ENCODE measurements around the gene XRCC5.
"Not testable (repeated sequence)": the region's sequence is repeated elsewhere in the genome, so short reads cannot be mapped to it uniquely, and the experiment has no call there.

Gene XRCC5

DNA sequence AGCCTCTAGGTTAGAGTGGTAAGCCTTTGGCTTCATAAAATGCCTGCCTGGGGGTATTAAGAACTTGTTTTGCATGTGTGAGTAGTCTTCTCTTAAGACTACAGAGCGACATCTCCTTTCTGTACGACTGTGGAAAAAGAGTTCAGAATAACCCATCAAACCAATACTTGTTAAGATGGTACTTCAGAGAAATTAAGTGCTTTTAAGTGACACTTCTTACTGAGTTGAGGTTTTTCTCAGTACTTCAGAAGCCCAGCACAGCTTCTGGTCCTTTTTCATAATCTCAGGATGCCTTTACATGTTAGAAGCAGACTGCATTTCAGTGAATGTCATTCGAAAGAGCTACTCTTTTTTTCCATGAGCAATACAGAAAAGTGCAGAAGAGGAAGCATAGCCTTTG lies 10.8 kb downstream of the XRCC5 start:
- no peak for DNase-seq

DNA sequence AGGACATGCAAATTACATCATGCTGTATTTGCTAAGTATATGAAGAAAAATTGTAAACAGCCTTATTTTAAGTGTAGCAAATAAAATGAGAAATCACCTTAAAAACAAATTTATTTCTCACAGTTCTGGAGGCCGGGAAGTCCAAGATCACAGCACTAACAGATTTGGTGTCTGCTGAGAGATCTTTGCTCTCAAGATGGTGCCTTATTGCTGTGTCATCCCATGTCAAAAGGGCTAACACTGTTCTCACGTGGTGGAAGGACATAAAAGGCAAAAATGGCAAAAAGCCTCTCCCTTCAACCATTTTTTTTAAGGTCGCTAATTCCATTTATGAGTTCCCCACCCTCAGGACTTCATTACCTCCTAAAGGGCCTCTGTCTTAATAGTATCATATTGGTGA lies 12.1 kb downstream of the XRCC5 start:
- DNase-seq = no peak

DNA sequence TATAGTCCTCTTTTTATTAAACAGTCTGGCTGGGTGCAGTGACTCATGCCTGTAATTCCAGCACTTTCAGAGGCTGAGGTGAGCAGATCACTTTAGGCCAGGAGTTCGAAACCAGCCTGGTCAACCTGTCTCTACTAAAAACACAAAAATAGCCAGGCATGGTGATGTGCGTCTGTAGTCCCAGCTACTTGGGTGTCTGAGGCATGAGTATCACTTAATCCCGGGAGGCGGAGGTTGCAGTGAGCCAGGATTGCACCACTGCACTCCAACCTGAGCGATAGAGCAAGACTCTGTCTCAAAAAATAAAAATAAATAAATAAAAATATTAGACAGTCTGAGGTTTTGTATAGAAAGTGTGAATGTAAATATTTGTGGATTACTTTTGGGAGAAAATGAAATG lies 17.8 kb downstream of the XRCC5 start:
- no peak for DNase-seq

DNA sequence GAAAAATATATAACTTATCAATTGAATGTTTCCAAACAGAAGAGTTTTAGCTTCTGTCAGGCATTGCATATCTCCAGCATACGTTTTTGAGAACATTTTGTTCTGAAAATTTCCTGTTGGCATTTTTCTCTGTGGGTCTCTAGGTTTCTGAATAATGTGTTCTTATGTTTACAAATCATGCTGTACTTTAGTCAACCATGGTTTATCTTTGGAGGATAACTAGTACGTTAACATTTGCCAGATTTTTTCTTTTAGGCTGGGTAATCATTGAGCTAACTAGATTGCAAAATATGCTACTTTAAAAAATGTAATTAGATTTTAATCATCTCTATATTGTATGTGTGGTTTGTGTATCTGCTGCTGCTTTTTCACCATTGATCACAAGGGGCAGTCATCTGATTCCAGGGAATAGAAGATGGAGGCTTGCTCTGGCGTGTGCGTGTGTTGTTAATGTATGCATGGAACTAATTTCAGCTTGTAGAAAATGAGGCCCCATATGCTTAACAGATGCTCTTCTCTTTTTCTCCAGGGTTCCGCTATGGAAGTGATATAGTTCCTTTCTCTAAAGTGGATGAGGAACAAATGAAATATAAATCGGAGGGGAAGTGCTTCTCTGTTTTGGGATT lies 21.3 kb downstream of the XRCC5 start:
- DNase-seq = no peak

DNA sequence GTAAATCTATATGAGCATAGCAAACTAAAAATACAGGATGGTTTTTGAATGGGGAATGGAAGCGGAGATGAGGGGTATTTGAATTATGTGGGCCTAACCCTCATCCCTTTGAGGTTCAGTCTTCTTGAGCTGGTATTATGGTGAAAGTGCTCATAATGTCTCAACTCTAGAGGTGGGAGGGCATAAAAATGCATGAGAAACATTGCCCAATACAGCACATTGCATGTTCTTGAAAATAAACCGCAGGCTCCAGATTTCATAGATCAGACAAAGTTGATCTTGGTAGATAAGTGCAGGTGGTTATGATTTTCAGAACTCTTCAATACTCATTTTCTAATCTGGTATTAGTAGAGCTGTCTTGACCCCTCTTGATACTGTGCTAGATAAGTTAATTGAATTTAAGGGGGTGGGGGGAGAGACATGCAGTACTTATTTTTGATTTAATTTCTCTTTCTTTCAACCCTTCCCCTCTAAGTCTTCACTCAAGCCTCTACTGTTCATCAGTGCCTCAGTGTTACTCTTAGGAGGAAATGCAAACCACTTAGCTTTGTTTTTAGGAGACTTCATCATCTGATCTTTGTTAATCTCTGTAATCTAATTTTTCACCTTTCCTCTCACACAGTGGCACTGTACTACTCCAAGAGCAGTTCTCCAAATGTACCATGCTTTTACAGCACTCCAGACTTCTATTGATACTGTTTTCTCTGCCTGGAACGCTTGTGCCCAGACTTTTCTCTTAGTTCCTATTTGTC lies 22.2 kb downstream of the XRCC5 start:
- DNase-seq = no peak

DNA sequence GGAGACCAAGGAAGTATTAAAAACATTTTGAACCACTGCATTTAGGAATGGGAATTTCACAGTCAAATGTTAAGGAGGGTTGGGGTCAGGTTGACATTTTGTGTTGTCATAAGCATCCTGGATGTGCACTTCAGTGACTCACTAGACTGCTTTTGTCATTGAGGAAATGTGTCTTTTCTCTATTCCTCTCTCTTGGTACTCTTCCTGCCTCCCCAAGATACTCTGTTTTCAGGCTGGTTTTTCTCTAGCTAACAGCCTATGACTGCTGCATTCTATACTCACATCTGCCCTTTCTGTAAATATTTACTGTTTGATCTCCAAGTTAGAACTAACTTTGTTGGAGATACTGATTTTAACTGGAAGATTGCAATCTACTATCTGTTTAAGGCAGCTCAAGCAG lies 23.4 kb downstream of the XRCC5 start:
- DNase-seq = no peak

DNA sequence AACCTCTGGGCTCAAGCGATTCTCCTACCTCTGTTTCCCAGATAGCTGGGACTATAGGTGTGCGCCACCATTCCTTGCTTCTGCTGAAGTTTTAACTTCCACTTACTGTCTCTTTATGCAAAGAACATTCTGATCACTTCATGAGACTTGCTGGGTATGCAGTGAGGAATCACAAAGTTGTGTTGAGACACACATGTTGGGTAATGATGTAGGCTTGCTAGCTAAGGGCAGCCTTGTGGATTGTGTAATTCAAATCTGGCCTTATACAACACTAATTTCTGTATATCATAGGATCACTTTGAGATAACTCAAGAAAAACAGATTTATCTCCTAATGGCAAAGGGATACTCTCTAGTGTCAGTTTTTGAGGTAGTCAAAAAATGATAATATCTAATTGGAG lies 24.2 kb downstream of the XRCC5 start:
- DNase-seq = no peak

DNA sequence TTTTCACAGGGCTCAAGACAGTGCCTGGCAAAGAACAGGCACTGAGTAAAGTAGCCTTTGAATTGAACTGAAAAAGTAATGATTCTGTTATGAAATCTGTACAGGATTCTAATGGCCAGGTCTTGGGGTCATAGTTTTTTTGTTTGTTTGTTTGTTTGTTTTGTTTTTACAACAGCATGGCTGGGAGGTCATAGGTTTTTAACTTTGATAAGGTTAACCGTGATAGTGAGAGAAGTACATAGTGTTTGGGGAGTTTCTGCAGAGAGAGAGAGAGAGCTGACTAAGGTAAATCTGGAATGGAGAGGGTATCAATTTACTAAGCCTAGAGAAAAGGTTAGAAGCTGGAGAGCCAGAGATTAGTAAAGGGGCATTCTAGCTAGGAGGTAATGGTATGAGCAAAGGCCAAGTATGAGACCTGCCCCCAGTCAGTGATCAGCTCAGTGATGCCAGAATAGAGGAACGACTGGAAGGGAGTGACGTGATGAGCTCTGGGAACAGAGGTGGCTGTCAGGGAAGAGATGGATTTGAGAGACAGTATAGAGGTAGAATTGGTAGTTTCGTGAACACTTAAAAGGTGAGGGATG lies 25.9 kb downstream of the XRCC5 start:
- no peak for DNase-seq

DNA sequence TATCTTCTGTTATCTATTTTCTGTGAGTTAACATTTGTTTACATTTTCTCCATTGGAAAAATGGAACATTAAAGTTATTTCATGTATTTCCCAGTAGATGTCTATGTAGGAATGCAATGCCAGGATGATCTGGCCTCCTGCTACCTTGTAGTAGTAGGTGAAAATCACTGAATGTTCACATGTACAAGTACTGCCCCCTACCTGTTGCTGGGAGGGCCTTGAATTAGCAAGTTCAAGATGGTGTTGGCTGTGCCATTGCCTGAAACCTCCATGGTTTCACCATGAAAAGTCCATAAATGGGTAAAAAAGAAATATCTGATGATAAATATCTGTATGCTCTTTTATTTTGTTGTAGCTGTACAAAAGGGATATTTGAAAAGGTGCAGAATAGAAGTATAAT lies 30.7 kb downstream of the XRCC5 start:
- DNase-seq = peak; percentile 0

DNA sequence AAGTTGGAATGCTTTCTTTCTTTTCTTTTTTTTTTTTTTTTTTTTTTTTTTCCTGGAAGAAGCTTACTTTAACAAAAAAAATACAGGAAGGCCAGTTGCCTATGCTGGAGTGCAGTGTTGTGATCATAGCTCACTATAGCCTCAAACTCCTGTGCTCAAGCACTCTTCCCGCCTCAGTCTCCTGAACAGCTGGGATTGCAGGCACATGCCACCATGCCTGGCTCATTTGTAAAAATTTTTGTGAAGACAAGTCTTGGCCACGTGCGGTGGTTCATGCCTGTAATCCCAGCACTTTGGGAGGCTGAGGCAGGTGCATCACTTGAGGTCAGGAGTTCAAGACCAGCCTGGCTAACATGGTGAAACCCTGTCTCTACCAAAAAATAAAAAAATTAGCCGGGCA lies 32.4 kb downstream of the XRCC5 start:
- not testable (repeated sequence) for DNase-seq

DNA sequence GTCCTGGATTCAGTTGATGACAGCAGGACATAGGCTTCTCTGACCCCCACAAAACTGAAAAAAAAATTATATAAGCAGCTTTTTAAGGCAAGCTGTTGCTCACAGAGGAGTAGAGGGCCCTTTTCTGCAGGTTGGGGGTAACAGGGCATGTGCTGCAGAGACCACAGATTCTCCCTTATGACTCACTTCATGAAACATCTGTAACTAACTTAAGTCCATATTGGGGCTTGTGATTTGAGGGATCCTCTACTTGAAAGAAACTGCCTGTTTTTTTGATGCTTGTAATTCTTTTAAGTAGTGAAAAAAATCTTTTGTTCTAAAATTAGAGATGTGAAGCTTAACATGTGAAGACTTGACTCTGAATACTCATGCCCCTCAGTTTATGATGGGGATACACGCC lies 33.4 kb downstream of the XRCC5 start:
- DNase-seq = no peak

DNA sequence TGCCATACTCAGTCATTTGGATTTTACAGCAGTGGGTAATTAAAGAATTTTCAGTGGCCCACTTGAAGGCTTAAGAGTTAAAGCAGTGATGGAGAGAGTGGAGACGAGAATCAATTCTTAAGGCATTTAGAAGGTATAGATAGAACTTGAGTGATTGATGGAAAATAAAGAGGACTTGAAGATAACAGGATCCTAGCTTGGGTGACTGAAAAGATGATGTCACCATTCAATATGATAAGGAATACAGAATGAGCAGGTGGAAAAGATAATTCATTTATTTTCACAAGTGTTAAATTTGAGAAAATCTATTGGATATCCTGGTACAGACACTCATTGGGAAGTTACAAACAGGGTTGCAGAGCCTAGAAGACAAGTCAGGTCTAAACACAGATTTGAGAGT lies 35.2 kb downstream of the XRCC5 start:
- no peak for DNase-seq

DNA sequence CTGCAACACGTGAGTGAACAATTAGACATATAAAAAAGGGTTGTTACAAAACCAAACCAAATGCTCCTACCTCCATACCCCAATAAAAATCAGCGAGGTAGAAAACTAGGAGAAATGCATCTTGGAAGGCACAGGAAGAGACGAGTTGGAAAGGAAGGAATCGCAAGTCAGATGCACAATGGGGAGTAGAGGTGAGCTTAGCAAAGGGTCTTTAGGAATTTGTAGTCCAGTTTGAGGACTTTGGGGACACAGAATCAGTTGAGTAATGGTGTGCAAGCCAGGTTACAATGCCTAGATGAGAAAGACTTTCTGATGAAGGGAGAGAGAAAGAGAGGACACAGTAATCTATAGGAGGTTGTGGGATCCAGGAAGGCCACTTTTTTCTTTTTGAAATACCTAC lies 35.7 kb downstream of the XRCC5 start:
- DNase-seq = no peak

DNA sequence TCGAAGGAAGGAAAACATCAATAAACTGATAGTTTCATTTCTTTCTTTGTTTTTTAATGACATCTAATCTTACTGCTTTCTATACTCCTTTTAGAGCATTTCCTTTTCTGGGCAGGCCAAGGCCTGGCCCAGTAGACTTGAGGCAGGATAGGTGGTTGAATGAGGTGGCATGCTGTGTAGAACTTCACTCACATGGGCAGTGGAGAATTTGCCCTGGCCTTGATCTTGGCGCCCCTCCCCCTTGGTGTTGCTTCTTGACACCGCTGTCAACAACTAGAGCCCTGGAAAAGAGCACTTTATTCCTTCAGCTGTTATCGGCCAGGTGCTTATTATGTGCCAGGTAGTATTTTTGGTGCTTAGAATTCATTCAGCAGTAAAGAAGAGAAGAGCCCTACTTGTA lies 37.4 kb downstream of the XRCC5 start:
- no peak for DNase-seq

DNA sequence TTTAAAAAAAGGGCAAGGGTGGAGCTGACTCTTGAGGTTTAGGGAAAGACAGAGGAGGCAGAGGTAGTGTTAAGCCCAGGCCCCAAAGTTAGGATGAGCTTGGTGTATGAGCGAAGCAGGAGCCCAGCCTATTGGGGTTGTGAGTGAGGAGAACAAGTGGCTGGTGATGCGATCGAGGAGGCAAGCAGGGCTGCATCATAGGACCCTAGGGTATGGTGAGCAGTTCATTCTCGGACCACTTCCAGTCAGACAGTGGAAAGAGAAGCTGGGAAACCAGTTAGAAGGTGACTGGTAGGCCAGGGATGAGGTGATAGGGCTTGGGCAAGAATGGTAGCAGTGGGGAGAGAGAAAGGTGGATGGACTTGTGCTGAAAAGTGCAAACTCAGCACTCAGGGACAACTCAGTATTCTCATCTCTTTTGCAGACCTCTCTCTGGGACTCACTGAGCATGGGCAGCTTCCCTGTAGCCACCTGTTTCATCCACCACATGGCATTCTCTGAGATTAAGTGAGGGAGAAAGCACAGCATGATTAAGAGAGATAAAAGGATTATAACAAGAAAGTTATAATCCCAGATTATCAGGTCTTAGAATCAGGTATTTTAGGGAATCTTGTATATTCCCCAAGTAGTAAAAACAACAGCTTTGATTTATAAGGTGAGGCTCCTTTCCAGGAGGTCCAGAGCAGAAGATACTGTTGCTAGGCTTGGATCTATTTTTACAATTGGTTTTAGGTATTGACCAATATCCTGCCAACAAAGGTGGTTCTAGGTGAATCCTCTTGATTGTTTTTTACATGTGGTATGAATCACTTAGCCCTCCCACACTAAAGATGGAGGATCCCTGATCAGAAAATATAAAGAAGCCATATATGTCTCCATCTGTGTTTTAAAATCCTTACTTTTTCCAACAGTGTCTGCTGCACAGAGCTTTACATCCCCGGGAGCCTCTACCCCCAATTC lies 38.3 kb downstream of the XRCC5 start:
- no peak for DNase-seq

DNA sequence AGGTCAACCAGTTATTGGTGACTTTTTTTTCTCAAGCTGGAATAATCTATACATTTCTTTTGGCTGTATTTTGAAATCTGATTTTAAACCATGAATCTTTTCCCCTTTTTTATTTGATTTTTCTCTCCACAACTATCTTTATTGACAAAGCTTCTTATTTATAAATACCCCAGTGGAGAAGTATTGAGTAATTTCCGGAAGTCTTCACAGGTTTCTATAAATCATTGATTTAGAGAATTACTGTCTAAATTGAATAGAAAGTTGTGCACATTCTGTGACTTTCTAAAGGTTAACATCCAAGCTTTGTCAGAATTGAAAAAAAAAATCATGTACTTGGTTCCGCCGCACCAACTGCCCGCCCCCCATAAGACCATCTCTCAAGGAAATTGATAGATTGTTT lies 39.8 kb downstream of the XRCC5 start:
- DNase-seq = no peak

DNA sequence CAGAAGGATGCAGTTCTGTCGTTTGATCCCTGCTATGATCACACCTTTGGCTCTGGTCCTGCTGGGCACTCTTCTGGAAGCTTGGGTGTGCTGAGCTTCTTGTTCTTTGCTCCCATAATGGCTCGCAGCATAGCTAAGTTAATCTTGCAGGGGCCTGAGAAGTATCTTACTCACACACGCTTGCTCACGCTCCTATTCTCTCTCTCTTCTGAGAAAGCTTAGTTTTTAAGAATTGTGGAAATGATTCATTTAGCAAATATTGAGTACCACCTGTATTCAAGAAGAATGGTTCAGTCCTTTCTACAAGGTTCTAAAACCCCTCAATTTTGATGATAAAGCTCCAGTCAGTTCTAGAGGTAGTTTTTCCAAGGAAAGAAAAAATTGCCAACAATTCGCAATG lies 40.6 kb downstream of the XRCC5 start:
- no peak for DNase-seq

DNA sequence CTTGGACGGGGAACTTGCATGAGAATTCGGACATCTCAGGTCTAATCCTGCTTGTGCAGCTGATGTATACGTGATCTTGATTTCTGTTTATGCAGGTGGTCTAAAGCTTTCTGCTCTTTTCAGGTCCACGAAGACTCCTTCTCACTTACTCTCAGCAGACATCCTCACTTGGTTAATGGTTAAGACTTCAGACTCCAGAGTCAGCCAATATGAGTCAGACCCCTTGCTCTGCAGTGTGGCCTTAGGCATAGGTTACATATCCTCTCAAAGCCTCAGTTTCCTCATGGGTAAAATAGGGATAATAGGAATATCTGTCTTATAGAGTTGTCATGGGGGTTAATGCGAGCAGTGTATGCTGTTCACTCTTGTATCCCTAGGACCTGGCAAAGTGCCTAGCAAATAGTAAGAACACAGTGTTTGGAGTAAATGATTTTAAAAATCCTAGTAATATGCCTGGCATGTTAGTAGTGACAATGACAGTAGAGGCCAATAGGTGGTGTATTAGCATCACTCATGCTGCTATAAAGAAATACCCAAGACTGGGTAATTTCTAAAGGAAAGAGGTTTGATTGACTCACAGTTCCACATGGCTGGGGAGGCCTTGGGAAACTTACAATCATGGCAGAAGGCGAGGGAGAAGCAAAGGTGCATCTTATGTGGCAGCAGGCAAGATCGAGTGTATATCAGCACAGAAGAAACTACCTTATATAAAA lies 42.3 kb downstream of the XRCC5 start:
- no peak for DNase-seq

DNA sequence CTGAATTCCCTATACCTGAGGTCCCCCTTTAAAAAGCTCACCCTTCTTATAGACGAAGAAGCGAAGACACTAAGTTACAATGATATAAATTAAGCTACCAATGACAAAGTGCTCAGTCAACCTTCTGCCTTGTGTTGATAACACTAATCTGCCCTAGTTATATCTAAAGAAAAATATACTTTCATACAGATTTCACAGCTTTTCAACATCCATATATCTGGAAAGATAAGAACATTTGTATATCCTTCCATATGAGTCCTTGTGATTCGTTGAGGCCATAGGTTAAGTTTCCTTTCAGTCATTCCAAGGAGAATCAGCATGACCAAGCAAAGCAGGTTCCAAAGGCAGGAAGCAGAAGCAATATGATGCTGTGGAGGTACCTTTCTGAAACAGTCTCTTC lies 46.8 kb downstream of the XRCC5 start:
- DNase-seq = no peak

DNA sequence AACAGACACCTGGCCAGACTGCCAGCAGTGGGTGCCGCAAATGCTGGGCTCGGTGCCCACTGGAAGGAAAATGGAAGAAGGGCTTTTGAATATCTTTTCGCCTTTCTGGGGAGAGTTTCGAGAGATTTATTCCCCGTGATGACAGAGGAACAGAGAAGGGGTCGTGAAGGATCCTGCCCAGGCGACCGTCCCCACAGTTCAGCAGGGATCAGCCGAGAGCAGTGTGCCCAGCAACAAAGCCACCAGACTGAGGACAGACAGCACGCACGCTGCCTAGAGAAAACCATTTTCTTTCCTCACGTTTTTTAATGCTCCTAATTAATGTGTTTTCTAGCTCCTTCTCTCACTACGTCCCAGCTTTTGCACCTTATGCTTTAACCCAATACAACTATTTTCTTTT lies 47.7 kb downstream of the XRCC5 start:
- DNase-seq = no peak

DNA sequence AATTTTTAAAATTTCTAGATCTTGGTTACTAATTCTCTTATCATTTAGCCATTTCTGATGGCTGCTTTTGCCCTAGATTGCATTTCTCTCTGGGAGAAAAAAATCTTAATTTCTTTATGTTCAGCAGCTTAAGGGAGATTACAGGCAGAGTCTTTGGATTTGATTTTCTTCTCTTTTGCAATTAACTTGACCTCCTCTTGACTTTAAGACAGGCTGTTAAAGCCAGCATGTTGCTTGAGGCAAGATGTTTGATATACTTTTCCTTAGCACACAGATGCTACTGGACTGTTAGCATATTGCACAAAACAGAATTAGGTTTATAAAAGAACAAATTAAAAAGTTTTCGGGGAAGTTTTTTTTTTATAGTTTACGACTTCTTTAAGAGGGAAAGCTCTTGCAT lies 50.0 kb downstream of the XRCC5 start:
- no peak for DNase-seq

DNA sequence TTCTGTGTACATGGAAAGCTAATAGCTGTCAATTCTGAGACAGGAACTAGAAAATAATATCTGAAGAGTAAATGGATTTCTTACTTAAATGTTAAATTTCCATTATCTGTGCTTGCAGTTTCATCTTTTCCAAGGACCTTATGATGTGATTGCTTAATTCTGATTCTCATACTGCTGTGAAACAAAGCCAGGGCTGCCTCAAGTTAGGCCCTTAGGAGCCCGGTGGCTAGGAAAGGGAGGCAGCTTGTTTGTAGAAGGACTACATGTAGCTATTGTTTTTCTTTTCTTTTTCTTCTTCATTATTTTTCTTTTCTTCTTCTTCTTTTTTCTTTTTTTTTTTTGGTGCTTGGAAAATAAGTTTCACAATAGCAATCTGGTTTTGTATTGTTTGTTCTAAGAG lies 50.5 kb downstream of the XRCC5 start:
- no peak for DNase-seq

DNA sequence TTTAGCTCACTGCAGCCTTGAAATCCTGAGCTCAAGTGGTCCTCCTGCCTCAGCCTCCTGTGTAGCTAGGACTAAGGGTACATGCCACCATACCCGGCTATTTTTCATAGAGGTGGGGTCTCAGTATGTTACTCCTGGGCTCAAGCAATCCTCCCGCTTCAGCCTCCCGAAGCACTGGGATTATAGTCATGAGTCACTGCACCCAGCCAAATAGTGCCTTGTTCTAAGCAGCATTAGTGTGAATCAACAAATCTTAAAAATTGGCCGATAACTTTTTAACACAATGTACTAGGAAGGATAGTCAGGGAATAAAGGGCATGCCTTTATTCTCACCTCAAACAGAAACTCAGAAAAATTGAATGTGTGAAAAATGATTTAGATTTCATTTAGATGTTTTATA lies 51.6 kb downstream of the XRCC5 start:
- no peak for DNase-seq

Measured in NCI-H2029 (cell line).